GM11168 (cell line): ENCODE results near the gene LPP.

Source experiments
- in situ Hi-C: fragments of 300-500 bp; cut with MboI; formaldehyde crosslinking; loops from one replicate; pipeline ENCODE4 v1.12.0; 2022; ENCODE audit warnings: low sequenced_read_pairs; ENCODE audit not compliant: unreplicated experiment

The LPP gene

DNA sequence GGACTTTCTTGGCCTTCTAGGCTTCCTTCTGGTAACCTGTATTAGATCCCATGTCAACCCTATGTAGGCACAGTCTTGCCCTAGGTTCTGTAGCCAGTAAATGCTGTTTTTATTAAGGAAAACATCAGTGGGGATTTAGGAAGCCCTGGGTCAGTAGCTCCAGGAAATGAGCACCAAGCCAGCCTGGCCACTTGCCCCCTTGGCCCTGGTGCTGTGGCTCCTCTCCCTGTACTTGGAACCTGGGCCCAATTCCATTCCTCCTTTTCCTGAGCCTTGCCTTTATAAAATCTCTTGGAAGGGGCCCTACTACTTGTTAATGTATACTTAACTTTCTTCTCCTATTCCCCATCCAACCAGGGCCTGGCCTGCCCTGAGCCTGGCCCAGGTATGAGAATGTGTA is 774.0 kb downstream of the LPP start:
- in situ Hi-C loops = no loop called here

DNA sequence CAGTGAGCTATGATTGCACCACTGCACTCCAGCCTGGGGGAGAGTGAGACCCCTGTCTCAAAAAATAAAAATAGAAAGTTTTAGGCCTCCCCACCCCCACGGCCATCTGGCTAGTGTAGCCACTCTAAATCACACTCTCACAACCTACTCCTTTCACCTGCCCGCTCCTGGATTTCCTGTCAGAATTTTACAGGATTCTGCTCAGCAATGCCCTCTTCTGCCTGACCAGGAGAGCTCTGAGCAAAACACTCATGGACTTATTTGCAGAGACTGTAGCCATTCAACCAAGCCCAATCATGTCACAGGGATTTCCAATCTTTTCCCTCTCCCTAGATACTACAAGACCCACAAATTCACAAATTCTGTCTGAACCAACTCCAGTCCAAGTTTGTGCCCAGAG is 775.2 kb downstream of the LPP start:
- in situ Hi-C loops = no loop called here

DNA sequence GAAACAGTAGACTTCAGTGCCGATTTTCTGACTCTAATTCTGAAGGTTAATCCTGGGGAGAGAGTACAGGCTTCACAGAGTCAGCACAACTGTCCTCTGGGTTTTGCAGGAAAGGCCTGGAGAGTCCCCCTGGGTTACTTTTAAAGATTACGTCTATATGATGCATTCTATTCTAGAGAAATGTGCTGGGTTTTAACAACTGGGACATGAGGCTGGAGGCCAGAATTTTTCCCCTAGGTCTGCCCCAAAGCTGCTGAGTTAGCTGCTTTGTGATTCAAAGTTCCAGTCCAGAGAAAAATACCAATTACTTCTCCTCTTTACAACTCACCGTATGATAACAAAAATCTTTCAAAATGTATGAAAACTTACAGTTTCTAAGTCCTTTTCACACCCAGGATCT is 777.1 kb downstream of the LPP start:
- in situ Hi-C loops = no loop called here

DNA sequence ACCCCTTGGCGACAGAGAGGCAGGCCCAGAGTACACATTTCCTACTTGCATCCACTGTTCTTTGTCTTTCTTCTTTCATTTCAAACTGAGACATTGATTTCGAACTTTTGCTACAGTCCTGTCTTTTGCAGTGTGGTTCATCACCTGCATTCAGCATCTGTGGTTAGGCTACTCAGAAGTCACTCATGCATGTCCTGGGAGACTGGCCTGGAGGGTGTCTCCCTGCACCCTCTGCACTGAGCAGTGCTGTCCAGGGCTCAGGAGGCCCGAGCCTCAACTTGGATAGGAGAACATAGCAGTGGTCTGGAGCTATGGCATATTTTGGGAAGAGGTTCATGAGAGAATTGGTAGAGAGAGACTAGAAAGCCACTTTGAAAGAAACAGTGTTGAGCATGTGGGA is 777.6 kb downstream of the LPP start:
- in situ Hi-C loops = no loop called here

DNA sequence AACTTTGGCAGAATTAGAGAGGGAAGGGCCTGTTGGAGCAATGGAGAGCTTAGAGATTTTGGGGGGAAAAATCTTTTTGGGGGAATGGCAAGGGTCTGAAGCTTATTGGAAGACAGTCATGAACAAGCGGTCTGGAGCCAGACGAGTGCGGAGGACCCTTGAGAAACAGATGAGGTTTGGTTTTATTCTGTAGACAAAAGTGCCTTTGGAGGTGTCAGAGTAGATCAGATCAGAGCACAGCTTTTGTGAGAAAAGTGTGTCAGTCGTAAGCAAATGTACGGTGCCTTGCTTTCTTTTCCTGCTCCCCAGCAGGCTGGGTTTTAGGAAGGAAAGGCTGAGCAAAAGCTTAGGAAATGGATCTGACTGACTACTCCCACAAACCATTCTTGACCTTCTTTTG is 781.0 kb downstream of the LPP start:
- in situ Hi-C loops = no loop called here

DNA sequence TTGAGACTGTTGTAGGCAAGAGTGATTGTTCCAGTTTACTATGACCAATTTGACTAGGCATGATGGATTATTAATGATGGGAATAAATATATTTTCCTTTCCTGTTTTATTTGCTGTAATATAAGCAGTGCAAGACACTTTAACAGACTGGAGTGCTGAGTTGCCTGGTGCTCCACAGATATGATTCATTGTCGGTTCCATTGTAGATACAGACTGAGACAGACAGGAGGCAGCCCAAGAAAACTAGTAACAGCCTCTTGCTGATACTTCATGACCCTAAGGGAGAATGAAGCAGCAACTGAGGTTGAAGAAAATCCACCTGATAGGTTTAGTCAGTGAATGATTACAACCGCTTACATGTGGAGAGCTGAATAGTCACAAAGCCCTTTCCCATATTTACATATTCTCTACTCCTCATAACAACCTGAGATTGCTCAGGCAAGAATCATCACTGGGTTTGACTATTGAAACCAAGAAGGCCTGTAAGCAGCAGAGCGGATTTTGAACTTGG is 782.7 kb downstream of the LPP start:
- in situ Hi-C loops = no loop called here

DNA sequence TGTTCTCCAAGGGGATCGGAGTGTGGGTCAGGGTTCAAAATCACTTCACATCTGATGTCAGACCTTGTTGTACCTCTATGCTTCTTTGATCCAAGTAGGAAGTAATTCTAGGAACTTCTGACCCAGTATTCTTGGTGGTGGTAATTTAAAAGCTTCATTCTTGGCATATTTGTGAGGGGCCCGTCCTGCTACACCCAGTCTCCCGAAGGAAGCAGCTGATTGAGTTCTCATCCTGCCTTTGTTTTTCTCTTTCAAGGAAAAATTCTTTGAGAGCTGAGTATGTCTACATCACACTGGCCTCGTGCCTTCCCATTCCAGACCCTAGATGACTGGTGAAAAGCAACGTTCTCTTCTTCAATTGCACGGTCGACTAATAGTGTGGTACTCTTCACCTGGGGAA is 783.4 kb downstream of the LPP start:
- in situ Hi-C loops = no loop called here

DNA sequence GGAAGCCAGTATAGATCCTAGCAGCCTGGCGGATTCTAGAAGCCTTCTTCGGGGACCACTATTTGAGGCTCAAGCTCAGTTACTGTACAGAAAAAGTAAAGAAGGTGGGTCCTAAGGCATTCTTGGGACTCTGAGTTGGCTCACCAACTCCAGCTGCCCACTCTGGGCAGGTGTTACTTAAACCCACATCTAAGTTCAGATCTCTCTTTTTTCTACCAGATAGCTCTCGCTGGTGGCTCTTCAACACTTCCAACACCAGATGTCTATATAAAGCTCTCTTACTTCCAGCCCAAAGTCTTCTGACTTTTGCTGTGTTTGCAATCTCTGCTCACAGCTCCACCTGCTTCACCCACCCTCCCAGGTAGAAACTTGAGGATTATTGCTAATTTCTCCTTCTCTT is 785.0 kb downstream of the LPP start:
- in situ Hi-C loops = no loop called here

DNA sequence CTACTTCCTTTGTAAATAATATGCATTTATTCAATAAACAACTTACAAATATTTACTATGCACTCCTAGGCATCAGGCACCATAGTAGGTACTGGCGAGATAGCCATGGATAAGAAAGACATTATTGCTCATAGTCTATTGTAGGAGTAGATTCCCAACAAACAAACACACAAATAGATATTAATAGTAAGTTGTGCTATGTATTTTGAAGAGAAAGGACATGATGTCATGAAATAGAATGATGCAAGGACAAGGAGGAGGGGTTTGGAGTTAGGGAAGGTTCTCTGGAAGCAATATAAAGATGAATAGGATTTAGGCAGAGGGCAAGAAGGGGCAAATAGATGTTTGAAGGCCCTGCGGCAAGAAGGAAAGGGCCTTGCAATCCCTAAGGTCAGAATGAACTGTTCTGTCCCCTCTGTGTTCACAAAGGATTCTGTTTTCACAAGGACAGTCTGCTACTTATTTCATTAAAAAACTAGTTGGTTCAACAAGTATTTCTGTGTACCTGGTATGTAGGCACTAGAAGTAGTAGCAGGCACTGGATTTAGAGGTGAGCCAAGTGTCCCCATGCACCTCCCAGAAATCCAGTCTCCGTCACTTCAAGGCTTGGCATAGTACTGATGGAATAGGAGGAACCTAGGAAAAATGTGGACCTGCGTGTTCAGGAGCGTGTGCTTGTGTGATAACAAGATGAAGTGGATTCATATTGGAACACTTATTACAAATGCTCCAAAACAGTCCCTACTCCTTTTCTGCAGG is 786.0 kb downstream of the LPP start:
- in situ Hi-C loops = no loop called here
